PFSK-1 (cell line): ENCODE data around the gene LRP3.

Experiments
- POLR2AphosphoS5 ChIP-seq: IDR thresholded peaks from 2 replicates; pipeline ENCODE4 v1.6.1; 2012; ENCODE audit warnings: low read depth, mild to moderate bottlenecking, control low read depth, low read length, moderate library complexity
- TAF1 ChIP-seq: IDR thresholded peaks from 2 replicates; pipeline ENCODE4 v1.6.1; 2012; ENCODE audit warnings: low read length, control low read depth, borderline replicate concordance; ENCODE audit not compliant: insufficient read depth

DNA sequence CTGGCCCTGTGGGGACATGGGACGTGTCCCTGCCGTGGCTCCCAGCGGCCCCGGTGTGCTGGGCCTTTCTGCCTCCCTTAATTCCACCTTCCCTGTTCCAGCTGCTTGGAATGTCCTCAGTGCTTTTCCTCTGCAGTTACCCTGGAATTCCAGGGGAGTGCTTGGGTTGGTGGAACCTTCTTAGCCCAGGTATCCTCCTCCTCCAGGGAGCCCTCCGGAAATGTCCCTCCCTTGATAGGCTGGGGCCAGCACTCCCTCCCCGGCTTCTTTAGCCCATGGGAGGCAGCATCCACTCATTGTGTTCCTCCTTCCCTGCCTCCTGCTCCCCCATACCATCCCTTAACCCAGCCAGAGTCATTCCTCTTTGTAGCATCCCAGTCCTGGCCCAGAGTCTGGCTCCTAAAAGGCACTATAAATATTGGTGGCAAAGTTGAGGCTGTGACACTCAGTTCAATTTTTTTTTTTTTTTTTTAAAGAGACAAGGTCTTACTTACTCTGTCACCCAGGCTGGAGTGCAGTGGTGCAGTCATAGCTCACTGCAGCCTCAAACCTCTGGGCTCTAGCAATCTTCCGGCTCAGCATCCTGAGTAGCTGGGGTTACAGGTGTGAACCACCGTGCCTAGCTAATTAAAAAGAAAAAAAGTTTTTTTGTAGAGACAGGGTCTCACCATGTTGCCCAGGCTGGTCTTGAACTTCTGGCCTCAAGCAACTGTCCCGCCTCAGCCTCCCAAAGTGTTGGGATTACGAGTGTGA, 45.3 kb downstream of the LRP3 start:
- TF ChIP-seq TAF1: no peak
- no peak for TF ChIP-seq POLR2AphosphoS5
